Effector CD4-positive, alpha-beta T cell (primary cell): Measurements from ENCODE around the gene DNAJA3.
"Not testable (repeated sequence)": the region's sequence is repeated elsewhere in the genome, so short reads cannot be mapped to it uniquely, and the experiment has no call there.

Experiments used
- DNase-seq: peaks from one replicate; pipeline ENCODE4 v3.0.0-alpha.2; 2020

Gene DNAJA3

GRCh38 chr16:4387781-4388180, 37.9 kb upstream of the DNAJA3 start:
- no peak for DNase-seq

GRCh38 chr16:4388271-4389021, 37.2 kb upstream of the DNAJA3 start:
- no peak for DNase-seq

GRCh38 chr16:4389051-4389955, 36.4 kb upstream of the DNAJA3 start:
- no peak for DNase-seq

- no peak for DNase-seq
Measured at GRCh38 chr16:4390266-4391260, 35.1 kb upstream of the DNAJA3 start.

GRCh38 chr16:4391631-4392381, 33.9 kb upstream of the DNAJA3 start:
- DNase-seq: no peak

- DNase-seq: no peak
Measured at GRCh38 chr16:4392382-4393239, 33.1 kb upstream of the DNAJA3 start.

- DNase-seq: no peak
Measured at GRCh38 chr16:4393240-4393600, 32.4 kb upstream of the DNAJA3 start.

GRCh38 chr16:4393850-4394249, 31.8 kb upstream of the DNAJA3 start:
- DNase-seq: not testable (repeated sequence)

GRCh38 chr16:4395055-4395726, 30.5 kb upstream of the DNAJA3 start:
- no peak for DNase-seq

- no peak for DNase-seq
Measured at GRCh38 chr16:4399001-4399730, 26.5 kb upstream of the DNAJA3 start.

GRCh38 chr16:4401094-4401501, 24.6 kb upstream of the DNAJA3 start:
- DNase-seq: no peak

GRCh38 chr16:4401510-4401909, 24.2 kb upstream of the DNAJA3 start:
- DNase-seq: no peak

- DNase-seq: peak; percentile 56
Measured at GRCh38 chr16:4402439-4403132, 23.1 kb upstream of the DNAJA3 start.

- DNase-seq: no peak
Measured at GRCh38 chr16:4403133-4403949, 22.3 kb upstream of the DNAJA3 start.

GRCh38 chr16:4404247-4404966, 21.3 kb upstream of the DNAJA3 start:
- DNase-seq: no peak

GRCh38 chr16:4404967-4405696, 20.5 kb upstream of the DNAJA3 start:
- DNase-seq: no peak
